Measurements from ENCODE around the gene CCNI2. TPM values are rescaled to one million over a fixed set of nuclear protein-coding genes. Genes with fewer than 3 reads are reported as not detected.

CCNI2 gene
- total and polyA plus RNA-seq, 9 of the 15 experiments (the other 6 are each of a cell fraction or from before 2014, with no cell fraction given), result 0.05 to 1.7 (median 0.81) TPM; not detected in 5

- TF ChIP-seq ZBTB33 (CRISPR knock-in tag; IDR thresholded peaks at IDR 0.05) (no peak), CEBPG (CRISPR knock-in tag; IDR thresholded peaks at IDR 0.05) (no peak), CEBPG (tag; conservative IDR thresholded peaks at IDR 0.05 in 1 of 2, IDR thresholded peaks at IDR 0.05 in 1 of 2) (peak; percentile 41 to 45; a peak in 2 of 4 replicates), TRIM24 (IDR thresholded peaks at IDR 0.05) (no peak)
Measured at GRCh38 chr5:132725745-132726144, 21.5 kb upstream of the CCNI2 start (continued).

DNA sequence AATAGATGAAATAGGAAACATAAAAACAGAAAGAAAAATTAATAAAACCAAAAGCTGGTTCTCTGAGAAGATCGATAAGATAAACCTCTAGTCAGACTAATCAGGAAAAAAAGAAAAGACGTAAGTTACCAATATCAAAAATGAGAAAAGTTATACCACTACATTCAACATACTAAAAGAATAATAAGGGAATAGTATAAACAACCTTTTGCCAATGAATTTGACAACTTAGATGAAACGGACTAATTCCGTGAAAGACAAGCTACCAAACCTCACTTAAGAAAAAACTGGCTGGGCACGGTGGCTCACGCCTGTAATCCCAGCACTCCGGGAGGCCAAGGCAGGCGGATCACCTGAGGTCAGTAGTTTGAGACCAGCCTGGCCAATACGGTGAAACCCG, 17.3 kb upstream of the CCNI2 start:
- Histone ChIP-seq H4K20me1 (replicated peaks; ENCODE audit: control insufficient read depth, insufficient read depth, low read length) (no peaks in the 10 kb centered on the region), H3K27ac (ENCODE audit: extremely low read depth, low read depth, low read length) (no peak overlapping the region), H3K9ac (ENCODE audit: insufficient read depth in 1 of 2, low read depth in 2 of 2, low read length in 2 of 2) (no peak overlapping the region), H3K36me3 (ENCODE audit: control insufficient read depth, insufficient read depth, low read length) (no peaks in the 10 kb centered on the region), H3K4me1 (replicated peaks in 1 of 2; ENCODE audit: control insufficient read depth in 2 of 2, insufficient read depth in 2 of 2, low read length in 2 of 2) (no peaks in the 10 kb centered on the region), H3K27me3 (ENCODE audit: control insufficient read depth in 2 of 2, insufficient read depth in 2 of 2, low read length in 2 of 2) (no peaks in the 10 kb centered on the region), H3K4me3 (no peak overlapping the region), H3K4me2 (ENCODE audit: insufficient read depth, low read length) (no peak overlapping the region), H2AFZ (ENCODE audit: low read depth, low read length) (no peak overlapping the region), H3K79me2 (ENCODE audit: control insufficient read depth, insufficient read depth, low read length) (no peaks in the 10 kb centered on the region), H3K9me3 (replicated peaks; ENCODE audit: control insufficient read depth, insufficient read depth, low read depth, low read length) (no peaks in the 10 kb centered on the region), H3K9me1 (ENCODE audit: control insufficient read depth, insufficient read depth, low read length) (no peaks in the 10 kb centered on the region)
- 93% methylated on average over 10 of the region's 10 CpGs for whole genome bisulfite sequencing (ENCODE audit: insufficient coverage, low coverage, missing lambda C conversion rate)
- FAIRE-seq (no peak), ATAC-seq (no peak), DNase-seq (ENCODE audit: extremely low read depth in 1 of 4, low spot score in 3 of 4) (no peak)
- in situ Hi-C loops (cut with MboI) (no loop called here), intact Hi-C loops (cut with micrococcal nuclease) (no loop called here)
- TF ChIP-seq ZNF79 (CRISPR knock-in tag; IDR thresholded peaks at IDR 0.05; ENCODE audit: low read depth) (no peak), SMAD2 (IDR thresholded peaks at IDR 0.05; ENCODE audit: low read depth, low read length) (no peak), CTBP1 (IDR thresholded peaks at IDR 0.05; ENCODE audit: borderline replicate concordance) (no peak), ZNF696 (CRISPR knock-in tag; conservative IDR thresholded peaks at IDR 0.05) (no peak), ZSCAN32 (CRISPR knock-in tag; IDR thresholded peaks at IDR 0.05) (no peak)
- no TSS peak for BruUV-seq (replicated peaks)
- ChIA-PET POLR2A (interaction anchor here (0.7 kb wide), 1 partner anchor 125 kb away, joined by 3 read pairs; no protein-coding TSS in a partner anchor), CTCF (ENCODE audit: low intra/inter-chr PET ratio) (no interaction called here)

All from K562 (cell line).